Measurements from ENCODE around the gene TMEM184C. TPM values are rescaled to one million over a fixed set of nuclear protein-coding genes. Genes with fewer than 3 reads are reported as not detected.

Gene TMEM184C
- total RNA-seq, 4 donors from 2014 or later: 15.6 to 30.9 (median 20.7) TPM

DNA sequence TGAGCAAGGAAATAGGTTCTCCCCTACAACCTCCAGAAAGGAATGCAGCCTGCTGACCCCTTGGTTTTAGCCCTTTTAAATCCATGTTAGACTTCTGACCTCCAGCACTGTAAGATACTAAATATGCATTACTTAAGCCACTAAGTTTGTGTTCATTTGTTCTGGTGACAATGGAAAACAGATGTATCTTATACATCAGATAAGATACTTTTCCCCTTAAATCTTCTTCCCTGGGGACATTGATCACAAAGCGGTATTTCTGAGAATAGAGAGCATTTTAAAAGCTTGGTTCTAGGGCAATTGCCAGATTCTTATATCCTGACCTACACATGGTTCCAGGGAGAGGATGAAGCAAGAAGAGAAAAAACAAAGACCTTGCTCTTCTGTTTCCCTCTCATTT, 6.5 kb upstream of the TMEM184C start:
- no peaks in the 10 kb centered on the region for H3K4me1 ChIP-seq
- in situ Hi-C loops (cut with MboI; ENCODE audit: low sequenced_read_pairs in 4 of 4) (no loop called here), intact Hi-C loops (cut with DNase I; ENCODE audit: low total_unique reads) (loop anchor here (10.0 kb wide), 1 partner anchor 604 kb away; no protein-coding TSS in a partner anchor)
- H3K9me3 ChIP-seq: no peaks in the 10 kb centered on the region
- TF ChIP-seq, protein P1, sequence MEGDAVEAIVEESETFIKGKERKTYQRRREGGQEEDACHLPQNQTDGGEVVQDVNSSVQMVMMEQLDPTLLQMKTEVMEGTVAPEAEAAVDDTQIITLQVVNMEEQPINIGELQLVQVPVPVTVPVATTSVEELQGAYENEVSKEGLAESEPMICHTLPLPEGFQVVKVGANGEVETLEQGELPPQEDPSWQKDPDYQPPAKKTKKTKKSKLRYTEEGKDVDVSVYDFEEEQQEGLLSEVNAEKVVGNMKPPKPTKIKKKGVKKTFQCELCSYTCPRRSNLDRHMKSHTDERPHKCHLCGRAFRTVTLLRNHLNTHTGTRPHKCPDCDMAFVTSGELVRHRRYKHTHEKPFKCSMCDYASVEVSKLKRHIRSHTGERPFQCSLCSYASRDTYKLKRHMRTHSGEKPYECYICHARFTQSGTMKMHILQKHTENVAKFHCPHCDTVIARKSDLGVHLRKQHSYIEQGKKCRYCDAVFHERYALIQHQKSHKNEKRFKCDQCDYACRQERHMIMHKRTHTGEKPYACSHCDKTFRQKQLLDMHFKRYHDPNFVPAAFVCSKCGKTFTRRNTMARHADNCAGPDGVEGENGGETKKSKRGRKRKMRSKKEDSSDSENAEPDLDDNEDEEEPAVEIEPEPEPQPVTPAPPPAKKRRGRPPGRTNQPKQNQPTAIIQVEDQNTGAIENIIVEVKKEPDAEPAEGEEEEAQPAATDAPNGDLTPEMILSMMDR (IDR thresholded peaks at IDR 0.05 in 4 of 5, conservative IDR thresholded peaks at IDR 0.05 in 1 of 5): no peak
- TF ChIP-seq POLR2A (IDR thresholded peaks at IDR 0.05): no peak
- H3K27ac ChIP-seq: no peak overlapping the region
- no peaks in the 10 kb centered on the region for H3K27me3 ChIP-seq
- DNase-seq: no peak
- no peaks in the 10 kb centered on the region for H3K36me3 ChIP-seq
- no peak overlapping the region for H3K4me3 ChIP-seq
- no peak for ATAC-seq

DNA sequence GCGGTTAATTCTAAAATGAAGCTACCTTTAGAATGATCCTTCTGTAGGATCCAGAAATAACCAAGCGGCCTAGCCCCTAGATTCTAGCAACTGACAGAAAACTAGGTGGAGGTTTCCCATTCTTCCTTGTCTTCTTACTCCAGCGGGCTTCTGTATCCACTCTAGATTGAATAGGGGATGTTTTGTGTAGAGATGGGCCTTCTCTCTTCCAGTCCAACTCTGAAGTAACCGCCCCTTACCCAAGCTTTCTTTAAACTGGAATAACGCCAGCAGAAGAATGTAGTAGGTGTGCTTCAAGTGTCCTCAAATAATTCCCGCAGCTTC, 386 bp upstream of the TMEM184C start:
- Histone ChIP-seq H3K27ac (peak overlapping the region; percentile 82 to 92 (median 84)), H3K4me3 (peak overlapping the region; percentile 72 to 87 (median 82)), H3K36me3 (no peaks in the 10 kb centered on the region), H3K4me1 (peaks cover 29 to 31% of the 10 kb centered on the region in 2 donors), H3K27me3 (no peaks in the 10 kb centered on the region), H3K9me3 (no peaks in the 10 kb centered on the region)
- in situ Hi-C loops (cut with MboI; ENCODE audit: low sequenced_read_pairs in 4 of 4) (no loop called here), intact Hi-C loops (cut with DNase I; ENCODE audit: low total_unique reads) (loop anchor here (1.0 to 10.0 kb wide), 2 partner anchors 66 to 598 kb away; no protein-coding TSS in a partner anchor)
- ATAC-seq (no peak), DNase-seq (no peak)
- TF ChIP-seq, protein P1 (IDR thresholded peaks at IDR 0.05 in 4 of 5, conservative IDR thresholded peaks at IDR 0.05 in 1 of 5): no peak
- no peak for TF ChIP-seq POLR2A (IDR thresholded peaks at IDR 0.05)

DNA sequence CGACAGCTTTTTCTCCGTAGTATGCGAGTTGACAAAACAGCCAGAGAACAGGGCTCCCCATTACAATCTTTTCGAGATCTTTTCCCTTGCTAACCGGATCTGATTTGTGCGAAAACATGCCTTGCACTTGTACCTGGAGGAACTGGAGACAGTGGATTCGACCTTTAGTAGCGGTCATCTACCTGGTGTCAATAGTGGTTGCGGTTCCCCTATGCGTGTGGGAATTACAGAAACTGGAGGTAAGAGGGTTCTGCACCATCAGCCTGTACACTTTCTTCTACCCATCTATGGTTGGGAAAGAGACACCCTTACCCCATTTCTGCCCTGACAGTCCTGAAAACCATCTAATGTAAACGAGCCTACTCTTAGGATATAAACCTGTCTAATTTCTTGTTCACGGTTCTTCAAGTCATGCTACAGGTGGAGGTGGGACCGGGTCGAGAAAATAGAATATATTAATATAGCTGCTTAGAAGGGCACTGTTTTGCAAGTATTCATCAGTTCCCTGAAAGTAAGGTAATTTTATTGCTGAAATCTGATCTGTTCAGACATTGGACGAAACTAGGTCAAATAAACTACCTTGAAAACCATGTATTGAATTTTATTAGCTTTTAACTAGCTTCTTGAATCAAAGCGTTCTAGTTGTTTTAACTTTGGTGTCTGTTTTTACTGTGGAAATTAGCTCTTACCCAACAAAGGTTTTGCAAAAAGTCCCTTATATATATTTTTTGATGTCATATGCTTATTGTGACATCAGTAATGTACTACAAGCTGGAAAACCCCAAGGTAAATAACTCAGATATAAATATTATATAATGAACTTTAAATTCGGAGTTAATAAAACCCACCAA, 869 bp downstream of the TMEM184C start:
- DNase-seq: no peak
- ATAC-seq: peak; percentile 23 to 25
- H3K4me3 ChIP-seq: peak overlapping the region; percentile 72 to 87 (median 82)
- in situ Hi-C loops (cut with MboI; ENCODE audit: low sequenced_read_pairs in 4 of 4) (no loop called here), intact Hi-C loops (cut with DNase I; ENCODE audit: low total_unique reads) (loop anchor here (1.0 to 10.0 kb wide), 2 partner anchors 65 to 597 kb away; no protein-coding TSS in a partner anchor)
- H3K27ac ChIP-seq: peak overlapping the region; percentile 82 to 92 (median 84)
- peaks cover 0 to 9% of the 10 kb centered on the region in 2 donors for H3K36me3 ChIP-seq
- no peak for TF ChIP-seq POLR2A (IDR thresholded peaks at IDR 0.05)
- TF ChIP-seq, protein P1 (IDR thresholded peaks at IDR 0.05 in 4 of 5, conservative IDR thresholded peaks at IDR 0.05 in 1 of 5): no peak
- no peaks in the 10 kb centered on the region for H3K9me3 ChIP-seq
- H3K27me3 ChIP-seq: no peaks in the 10 kb centered on the region
- H3K4me1 ChIP-seq: peaks cover 31% of the 10 kb centered on the region in 2 donors

DNA sequence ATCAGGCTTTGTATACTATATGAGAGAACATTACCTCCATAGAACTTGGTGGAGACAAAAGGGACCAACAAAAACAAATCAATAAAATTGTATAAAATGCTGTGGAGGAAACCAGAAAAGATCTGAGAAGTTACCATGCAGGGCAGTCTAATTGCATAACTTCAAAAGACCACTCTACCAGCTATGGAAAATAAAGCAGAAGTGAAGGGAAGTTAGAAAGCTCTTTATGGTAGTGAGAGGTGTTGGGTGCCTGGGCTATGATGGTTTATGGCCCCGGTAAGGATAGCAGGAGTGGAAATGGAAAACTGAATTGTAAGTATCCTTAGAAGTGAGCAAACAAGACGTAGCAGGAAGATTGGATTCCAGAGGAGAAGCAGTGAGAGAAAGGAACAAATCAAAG, 3.1 kb downstream of the TMEM184C start:
- in situ Hi-C loops (cut with MboI; ENCODE audit: low sequenced_read_pairs in 4 of 4) (loop anchor here in 1 of 4 donors (10.0 kb wide), 1 partner anchor 54 kb away; no protein-coding TSS in a partner anchor), intact Hi-C loops (cut with DNase I; ENCODE audit: low total_unique reads) (no loop called here)
- Histone ChIP-seq H3K4me1 (peaks cover 31% of the 10 kb centered on the region in 2 donors), H3K27ac (no peak overlapping the region), H3K9me3 (no peaks in the 10 kb centered on the region), H3K4me3 (no peak overlapping the region), H3K36me3 (peaks cover 0 to 29% of the 10 kb centered on the region in 2 donors), H3K27me3 (no peaks in the 10 kb centered on the region)
- DNase-seq: no peak
- no peak for ATAC-seq
- TF ChIP-seq POLR2A (IDR thresholded peaks at IDR 0.05): no peak
- TF ChIP-seq, protein P1 (IDR thresholded peaks at IDR 0.05 in 4 of 5, conservative IDR thresholded peaks at IDR 0.05 in 1 of 5): no peak

All from gastrocnemius medialis (tissue), 4 donors.